HK-2 (cell line): ENCODE results near the gene BUB3.

ENCODE experiments used
- DNase-seq: peaks from one replicate; pipeline ENCODE4 v3.0.0-alpha.2; 2018; ENCODE audit not compliant: unreplicated experiment

The BUB3 gene

DNA sequence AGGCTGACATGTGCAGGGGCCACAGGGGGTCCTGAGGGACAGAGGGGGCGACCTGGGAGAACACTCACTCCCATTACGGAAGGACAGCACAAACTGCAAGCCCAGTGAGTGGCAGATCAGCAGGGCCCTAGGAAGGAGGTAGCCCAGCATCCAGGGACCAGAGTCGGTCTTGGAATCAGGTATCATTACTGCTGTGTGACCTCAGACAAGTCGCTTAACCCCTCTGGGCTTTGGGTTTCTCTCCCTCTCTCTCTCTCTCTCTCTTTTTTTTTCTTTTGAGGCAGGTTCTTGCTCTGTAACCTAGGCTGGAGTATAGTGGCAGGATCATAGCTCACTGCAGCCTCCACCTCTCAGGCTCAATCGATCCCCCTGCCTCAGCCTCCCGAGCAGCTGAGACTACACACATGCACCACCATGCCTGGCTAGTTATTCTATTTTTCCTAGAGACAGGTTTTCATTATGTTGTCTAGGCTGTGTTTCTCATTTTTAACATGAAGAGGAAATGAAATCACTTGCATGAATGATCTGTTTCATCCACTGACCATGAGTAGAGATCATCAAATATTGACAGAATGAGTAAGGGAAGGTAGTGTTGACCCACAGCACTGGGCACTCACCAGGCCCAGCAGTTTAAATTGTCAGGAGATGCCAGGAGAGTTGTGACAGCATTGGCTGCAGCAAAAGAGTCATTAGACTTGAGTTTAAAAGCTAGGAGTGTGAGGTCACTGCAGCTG, 49.4 kb downstream of the BUB3 start:
- DNase-seq, result no peak

DNA sequence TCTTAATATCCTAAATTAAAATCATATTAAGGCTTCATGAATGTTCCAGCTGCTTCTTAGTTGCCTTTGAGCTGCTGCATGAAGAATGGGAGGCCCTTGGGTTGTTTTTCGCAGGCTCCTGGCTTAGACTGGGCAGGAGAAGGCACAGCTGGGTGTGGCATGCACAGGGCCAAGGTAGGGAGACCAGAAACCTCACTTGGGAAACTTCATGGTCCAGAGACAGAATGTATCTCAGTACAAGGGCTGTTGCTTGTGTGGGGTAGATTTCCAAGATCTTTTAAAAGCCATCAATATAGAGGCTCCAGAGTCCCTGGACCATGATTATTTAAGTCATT, 49.9 kb downstream of the BUB3 start:
- DNase-seq, result no peak

DNA sequence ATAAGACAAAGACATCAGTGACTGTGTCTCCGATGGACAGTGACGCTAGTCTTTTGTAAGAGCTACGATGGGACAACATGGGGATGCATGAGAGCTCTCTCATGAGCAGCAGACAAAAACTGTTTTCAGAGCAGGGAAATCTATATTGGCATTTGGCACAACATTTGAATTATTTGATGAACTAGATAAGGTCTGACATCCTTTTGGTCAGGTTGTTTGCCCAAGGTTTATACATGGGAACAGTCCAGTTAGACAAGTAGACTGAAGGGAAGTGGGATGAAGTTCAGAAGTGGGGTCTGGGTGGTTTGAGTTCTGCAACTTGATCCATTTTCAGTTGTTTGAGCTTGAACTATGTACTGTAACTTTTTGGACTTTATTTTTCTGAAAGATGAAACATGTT, 50.8 kb downstream of the BUB3 start:
- no peak for DNase-seq

DNA sequence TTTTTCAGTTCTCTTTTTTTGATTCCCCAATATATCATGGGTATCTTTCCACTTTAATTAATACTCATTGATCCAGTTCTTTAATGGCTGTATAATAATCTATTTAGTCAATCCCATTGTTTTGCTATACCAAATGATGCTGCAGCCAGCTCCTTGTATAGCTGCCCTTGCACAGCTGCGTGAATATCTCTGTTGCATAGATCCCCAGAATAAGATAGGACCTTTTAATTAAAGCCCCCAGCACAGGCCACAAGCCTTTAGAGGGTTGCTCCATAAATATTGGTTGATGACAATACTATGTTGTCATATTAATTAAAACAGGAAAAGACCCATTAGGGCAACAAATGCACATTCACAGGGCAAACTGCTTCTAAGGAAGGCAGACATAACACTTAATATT, 57.9 kb downstream of the BUB3 start:
- no peak for DNase-seq

DNA sequence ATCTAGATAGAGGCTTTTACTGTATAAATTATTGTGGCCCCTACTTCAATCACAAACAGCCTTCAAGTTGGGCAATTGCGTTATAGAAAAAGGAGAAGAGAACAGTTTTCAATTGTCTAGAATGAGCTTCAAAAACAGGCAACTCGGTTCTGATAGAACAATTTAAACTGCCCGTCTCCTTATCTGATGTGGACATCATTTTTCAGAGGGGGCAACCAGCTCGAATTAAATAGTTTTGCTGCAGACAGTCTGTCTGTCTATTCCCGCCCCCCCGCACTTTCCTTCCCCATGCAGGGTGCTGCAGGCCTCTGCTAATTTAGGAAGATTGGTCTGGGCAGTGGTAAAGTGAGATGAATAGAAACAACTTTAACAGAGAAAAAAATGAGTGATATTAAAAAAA, 58.4 kb downstream of the BUB3 start:
- no peak for DNase-seq

DNA sequence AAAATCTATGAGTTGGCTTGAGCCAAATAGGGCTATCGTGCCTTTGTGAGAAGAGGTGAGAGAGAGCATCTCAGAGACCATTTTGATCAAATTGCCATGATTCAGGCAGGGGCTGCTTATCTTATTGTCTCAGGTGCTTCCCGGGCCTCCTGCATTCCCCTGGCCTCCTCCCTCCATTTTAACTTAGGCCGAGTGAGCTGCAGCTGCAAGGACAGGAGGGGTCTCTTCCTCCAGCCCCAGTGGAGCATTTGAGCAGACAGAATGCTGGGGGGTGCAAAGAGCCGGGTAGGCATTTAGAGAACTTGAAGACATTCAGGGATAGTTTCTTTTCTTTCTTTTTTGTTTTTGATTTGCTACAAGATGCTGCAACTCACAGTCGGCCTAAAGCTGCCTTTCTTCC, 59.0 kb downstream of the BUB3 start:
- DNase-seq, result no peak
